ENCODE data around the gene EEA1. TPM values are rescaled to one million over a fixed set of nuclear protein-coding genes. Genes with fewer than 3 reads are reported as not detected.

EEA1 gene
- total RNA-seq, 1 donor from 2014 or later = 59.2 TPM

GRCh38 chr12:92915365-92915764, 13.7 kb downstream of the EEA1 start:
- no peak overlapping the region for H3K4me3 ChIP-seq
- H3K27ac ChIP-seq = no peak overlapping the region
- no peak for TF ChIP-seq CTCF (IDR thresholded peaks at IDR 0.05)
- TF ChIP-seq POLR2AphosphoS5 (IDR thresholded peaks at IDR 0.05; ENCODE audit: insufficient read depth in 1 of 2, low read depth in 1 of 2) = no peak
- no peak for TF ChIP-seq POLR2A (IDR thresholded peaks at IDR 0.05)
- peaks cover 32% of the 10 kb centered on the region for H3K4me1 ChIP-seq
- no peaks in the 10 kb centered on the region for H3K27me3 ChIP-seq
- no peaks in the 10 kb centered on the region for H3K9me3 ChIP-seq
- no peaks in the 10 kb centered on the region for H3K36me3 ChIP-seq
- no peak for DNase-seq (ENCODE audit: extremely low spot score in 2 of 2)
- intact Hi-C loops (cut with DNase I) = no loop called here

GRCh38 chr12:92914170-92914569, 14.9 kb downstream of the EEA1 start:
- no peak for DNase-seq (ENCODE audit: extremely low spot score in 2 of 2)
- Histone ChIP-seq H3K27me3 (no peaks in the 10 kb centered on the region), H3K4me3 (no peak overlapping the region), H3K36me3 (no peaks in the 10 kb centered on the region), H3K4me1 (peaks cover 32% of the 10 kb centered on the region), H3K9me3 (no peaks in the 10 kb centered on the region), H3K27ac (no peak overlapping the region)
- intact Hi-C loops (cut with DNase I) = no loop called here
- TF ChIP-seq POLR2A (IDR thresholded peaks at IDR 0.05) = no peak
- TF ChIP-seq CTCF (IDR thresholded peaks at IDR 0.05) = no peak
- TF ChIP-seq POLR2AphosphoS5 (IDR thresholded peaks at IDR 0.05; ENCODE audit: insufficient read depth in 1 of 2, low read depth in 1 of 2) = no peak

GRCh38 chr12:92912672-92913071, 16.4 kb downstream of the EEA1 start:
- no peaks in the 10 kb centered on the region for H3K9me3 ChIP-seq
- no peaks in the 10 kb centered on the region for H3K36me3 ChIP-seq
- intact Hi-C loops (cut with DNase I) = no loop called here
- no peak overlapping the region for H3K27ac ChIP-seq
- no peak for DNase-seq (ENCODE audit: extremely low spot score in 2 of 2)
- peaks cover 36% of the 10 kb centered on the region for H3K4me1 ChIP-seq
- no peak overlapping the region for H3K4me3 ChIP-seq
- TF ChIP-seq POLR2A (IDR thresholded peaks at IDR 0.05) = no peak
- TF ChIP-seq CTCF (IDR thresholded peaks at IDR 0.05) = no peak
- no peak for TF ChIP-seq POLR2AphosphoS5 (IDR thresholded peaks at IDR 0.05; ENCODE audit: insufficient read depth in 1 of 2, low read depth in 1 of 2)
- H3K27me3 ChIP-seq = no peaks in the 10 kb centered on the region

- Histone ChIP-seq H3K27ac (no peak overlapping the region), H3K27me3 (no peaks in the 10 kb centered on the region), H3K4me3 (no peak overlapping the region), H3K9me3 (no peaks in the 10 kb centered on the region), H3K36me3 (no peaks in the 10 kb centered on the region), H3K4me1 (peaks cover 40% of the 10 kb centered on the region)
- no peak for DNase-seq (ENCODE audit: extremely low spot score in 2 of 2)
- intact Hi-C loops (cut with DNase I) = no loop called here
- TF ChIP-seq CTCF (IDR thresholded peaks at IDR 0.05) (no peak), POLR2A (IDR thresholded peaks at IDR 0.05) (no peak), POLR2AphosphoS5 (IDR thresholded peaks at IDR 0.05; ENCODE audit: insufficient read depth in 1 of 2, low read depth in 1 of 2) (peak in 1 of 2 donors; percentile 72)
These were observed 17.0 kb downstream of the EEA1 start for GRCh38 chr12:92912052-92912451.

- H3K27me3 ChIP-seq = no peaks in the 10 kb centered on the region
- no peaks in the 10 kb centered on the region for H3K9me3 ChIP-seq
- intact Hi-C loops (cut with DNase I) = no loop called here
- peaks cover 42% of the 10 kb centered on the region for H3K4me1 ChIP-seq
- H3K36me3 ChIP-seq = no peaks in the 10 kb centered on the region
- no peak for DNase-seq (ENCODE audit: extremely low spot score in 2 of 2)
- H3K4me3 ChIP-seq = no peak overlapping the region
- H3K27ac ChIP-seq = no peak overlapping the region
- TF ChIP-seq POLR2A (IDR thresholded peaks at IDR 0.05) = no peak
- no peak for TF ChIP-seq POLR2AphosphoS5 (IDR thresholded peaks at IDR 0.05; ENCODE audit: insufficient read depth in 1 of 2, low read depth in 1 of 2)
- no peak for TF ChIP-seq CTCF (IDR thresholded peaks at IDR 0.05)
These were observed 17.8 kb downstream of the EEA1 start for GRCh38 chr12:92911339-92911738.

All from vagina (tissue), 2 donors.